HL-60/S4 treated with retinoic acid at 250 ng/mL for 4 days and 3 days (cell line): Measurements from ENCODE around the gene DUS1L.

Experiments used
- in situ Hi-C: fragments of 300-500 bp; cut with MboI; formaldehyde crosslinking; loops from 2 replicates; pipeline ENCODE4 v1.7.0; 2022; ENCODE audit warnings: low sequenced_read_pairs

The DUS1L gene

GRCh38 chr17:82046903-82047302 is 18.7 kb downstream of the DUS1L start:
- in situ Hi-C loops, result loop anchor here (25.0 kb wide), 1 partner anchor 115 kb away; no protein-coding TSS in a partner anchor

- in situ Hi-C loops, result loop anchor here (25.0 kb wide), 1 partner anchor 116 kb away; no protein-coding TSS in a partner anchor
These were observed 19.6 kb downstream of the DUS1L start for GRCh38 chr17:82045936-82046484.

GRCh38 chr17:82043507-82043906 is 22.1 kb downstream of the DUS1L start:
- in situ Hi-C loops, result loop anchor here (25.0 kb wide), 1 partner anchor 119 kb away; no protein-coding TSS in a partner anchor

GRCh38 chr17:82042649-82043048 is 23.0 kb downstream of the DUS1L start:
- in situ Hi-C loops, result loop anchor here (25.0 kb wide), 1 partner anchor 120 kb away; no protein-coding TSS in a partner anchor

GRCh38 chr17:82041144-82041814 is 24.3 kb downstream of the DUS1L start:
- in situ Hi-C loops, result loop anchor here (25.0 kb wide), 1 partner anchor 121 kb away; no protein-coding TSS in a partner anchor

GRCh38 chr17:82039695-82040299 is 25.8 kb downstream of the DUS1L start:
- in situ Hi-C loops, result loop anchor here (25.0 kb wide), 1 partner anchor 123 kb away; no protein-coding TSS in a partner anchor

- in situ Hi-C loops, result loop anchor here (25.0 kb wide), 1 partner anchor 123 kb away; no protein-coding TSS in a partner anchor
These were observed 26.7 kb downstream of the DUS1L start for GRCh38 chr17:82038796-82039409.

- in situ Hi-C loops, result loop anchor here (25.0 kb wide), 1 partner anchor 124 kb away; no protein-coding TSS in a partner anchor
These were observed 27.8 kb downstream of the DUS1L start for GRCh38 chr17:82037889-82038195.

GRCh38 chr17:82037092-82037888 is 28.3 kb downstream of the DUS1L start, which contains the start of gene DCXR:
DCXR (minus strand) TSS chr17:82037697; CDS start chr17:82037682, 15 bp downstream.
- in situ Hi-C loops, result loop anchor here (25.0 kb wide), 1 partner anchor 125 kb away; no protein-coding TSS in a partner anchor

- in situ Hi-C loops, result loop anchor here (25.0 kb wide), 1 partner anchor 126 kb away; no protein-coding TSS in a partner anchor
These were observed 28.9 kb downstream of the DUS1L start for GRCh38 chr17:82036634-82037091.

- in situ Hi-C loops, result loop anchor here (25.0 kb wide), 1 partner anchor 126 kb away; no protein-coding TSS in a partner anchor
These were observed 29.5 kb downstream of the DUS1L start for GRCh38 chr17:82035956-82036633.

GRCh38 chr17:82035488-82035887 is 30.1 kb downstream of the DUS1L start:
- in situ Hi-C loops, result loop anchor here (25.0 kb wide), 1 partner anchor 127 kb away; no protein-coding TSS in a partner anchor

- in situ Hi-C loops, result loop anchor here (25.0 kb wide), 1 partner anchor 128 kb away; no protein-coding TSS in a partner anchor
These were observed 31.1 kb downstream of the DUS1L start for GRCh38 chr17:82034371-82035011.

GRCh38 chr17:82033359-82034085 is 32.1 kb downstream of the DUS1L start:
- in situ Hi-C loops, result loop anchor here (25.0 kb wide), 1 partner anchor 129 kb away; no protein-coding TSS in a partner anchor

- in situ Hi-C loops, result loop anchor here (25.0 kb wide), 1 partner anchor 130 kb away; no protein-coding TSS in a partner anchor
These were observed 33.5 kb downstream of the DUS1L start for GRCh38 chr17:82031885-82032627.

GRCh38 chr17:82031303-82031884 is 34.2 kb downstream of the DUS1L start, which contains the start of gene RAC3:
RAC3 (plus strand) TSS chr17:82031678; CDS start chr17:82031762, 84 bp downstream.
- in situ Hi-C loops, result loop anchor here (25.0 kb wide), 1 partner anchor 131 kb away; no protein-coding TSS in a partner anchor
